ENCODE data around the gene HSD17B3.

GRCh38 chr9:96243778-96244177 is 58.2 kb downstream of the HSD17B3 start:
- no peak for TF ChIP-seq POLR2AphosphoS5 (IDR thresholded peaks at IDR 0.05)
- TF ChIP-seq EP300 (conservative IDR thresholded peaks at IDR 0.05; ENCODE audit: poor library complexity, severe bottlenecking), result no peak
- no peak for TF ChIP-seq CTCF (IDR thresholded peaks at IDR 0.05; ENCODE audit: poor library complexity, severe bottlenecking)
- TF ChIP-seq EZH2 (IDR thresholded peaks at IDR 0.05; ENCODE audit: borderline replicate concordance, insufficient read depth, low read length, poor library complexity, severe bottlenecking), result no peak
- TF ChIP-seq SMC3 (conservative IDR thresholded peaks at IDR 0.05; ENCODE audit: poor library complexity), result no peak
- no peak for TF ChIP-seq REST (IDR thresholded peaks at IDR 0.05; ENCODE audit: borderline replicate concordance)
- no peak for TF ChIP-seq TAF1 (IDR thresholded peaks at IDR 0.05; ENCODE audit: low read depth)
- no peak for TF ChIP-seq RAD21 (conservative IDR thresholded peaks at IDR 0.05)
- no peak for TF ChIP-seq MXI1 (conservative IDR thresholded peaks at IDR 0.05; ENCODE audit: poor library complexity, severe bottlenecking)
